ENCODE results near the gene DISC1.

DNA sequence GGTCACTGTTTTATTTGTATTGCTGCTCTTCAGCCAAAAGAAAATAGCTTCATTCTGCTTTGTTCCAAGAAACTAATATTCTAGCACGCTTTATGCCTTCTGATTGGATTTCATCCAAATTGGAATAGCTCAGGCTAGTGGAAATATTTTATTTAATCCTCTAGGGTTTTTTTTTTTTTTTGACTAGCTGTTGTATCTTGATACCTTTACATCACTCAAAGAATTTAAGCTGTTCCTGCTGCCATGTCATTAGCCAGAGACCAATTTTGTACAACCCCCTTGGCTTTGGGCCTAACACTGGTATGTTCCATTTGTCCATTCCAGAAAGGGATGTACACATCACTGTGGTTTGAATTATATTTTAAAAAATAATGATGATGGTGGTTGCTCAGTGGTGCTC, 103.0 kb downstream of the DISC1 start:
- TF ChIP-seq EZH2 (IDR thresholded peaks at IDR 0.05; ENCODE audit: insufficient read depth, poor library complexity, severe bottlenecking) (no peak), EZH2phosphoT487 (IDR thresholded peaks at IDR 0.05; ENCODE audit: insufficient read depth, low read depth) (no peak)

Data from GM23248 (cell line).